Measurements from ENCODE around the gene GCH1.
"Not testable (repeated sequence)": the region's sequence is repeated elsewhere in the genome, so short reads cannot be mapped to it uniquely, and the experiment has no call there.

GCH1 gene

GRCh38 chr14:54909817-54910558, 7.4 kb upstream of the GCH1 start:
- no peaks in the 10 kb centered on the region for H3K9me2 ChIP-seq (ENCODE audit: low read depth, low read length)
- no peak overlapping the region for H2AFZ ChIP-seq (ENCODE audit: low read length)
- H3K27ac ChIP-seq (ENCODE audit: low read depth, low read length, poor library complexity, severe bottlenecking): no peak overlapping the region
- H3K27me3 ChIP-seq (ENCODE audit: insufficient read depth, low read length): no peaks in the 10 kb centered on the region
- no peak overlapping the region for H3K4me3 ChIP-seq (ENCODE audit: low read depth, low read length, poor library complexity, severe bottlenecking)
- H3K4me2 ChIP-seq (ENCODE audit: low read length): no peak overlapping the region
- no peaks in the 10 kb centered on the region for H3K79me2 ChIP-seq (ENCODE audit: insufficient read depth, low read length)
- no peak for TF ChIP-seq EZH2 (IDR thresholded peaks at IDR 0.05; ENCODE audit: borderline replicate concordance, low read length)
- no peak for TF ChIP-seq CTCF (IDR thresholded peaks at IDR 0.05; ENCODE audit: low read length)
- no peaks in the 10 kb centered on the region for H3K9me3 ChIP-seq (ENCODE audit: low read length)
- no peaks in the 10 kb centered on the region for H3F3A ChIP-seq (ENCODE audit: insufficient read depth, low read length)
- no peaks in the 10 kb centered on the region for H3K4me1 ChIP-seq (ENCODE audit: insufficient read depth, low read length, severe bottlenecking)
- no peak overlapping the region for H3K9ac ChIP-seq (ENCODE audit: low read length)
- no peaks in the 10 kb centered on the region for H4K20me1 ChIP-seq (ENCODE audit: insufficient read depth, low read length)
- H3K36me3 ChIP-seq (ENCODE audit: insufficient read depth, low read length): no peaks in the 10 kb centered on the region

- not testable (repeated sequence) for H3K9me3 ChIP-seq (ENCODE audit: low read length); H3F3A ChIP-seq (ENCODE audit: insufficient read depth, low read length); H3K4me1 ChIP-seq (ENCODE audit: insufficient read depth, low read length, severe bottlenecking); H3K9ac ChIP-seq (ENCODE audit: low read length); H3K4me2 ChIP-seq (ENCODE audit: low read length); H3K4me3 ChIP-seq (ENCODE audit: low read depth, low read length, poor library complexity, severe bottlenecking); H2AFZ ChIP-seq (ENCODE audit: low read length); H3K27ac ChIP-seq (ENCODE audit: low read depth, low read length, poor library complexity, severe bottlenecking); H3K9me2 ChIP-seq (ENCODE audit: low read depth, low read length); H3K27me3 ChIP-seq (ENCODE audit: insufficient read depth, low read length); H3K79me2 ChIP-seq (ENCODE audit: insufficient read depth, low read length); H3K36me3 ChIP-seq (ENCODE audit: insufficient read depth, low read length); H4K20me1 ChIP-seq (ENCODE audit: insufficient read depth, low read length)
Measured at GRCh38 chr14:54908973-54909372, 6.3 kb upstream of the GCH1 start.

GRCh38 chr14:54908190-54908589, 5.6 kb upstream of the GCH1 start:
- Histone ChIP-seq H3K9ac (ENCODE audit: low read length) (no peak overlapping the region), H3K27ac (ENCODE audit: low read depth, low read length, poor library complexity, severe bottlenecking) (no peak overlapping the region), H3K9me2 (ENCODE audit: low read depth, low read length) (no peaks in the 10 kb centered on the region)

More at GRCh38 chr14:54908190-54908589, 5.6 kb upstream of the GCH1 start:
- H3K9me3 ChIP-seq (ENCODE audit: low read length): no peaks in the 10 kb centered on the region
- H2AFZ ChIP-seq (ENCODE audit: low read length): no peak overlapping the region
- H3K4me3 ChIP-seq (ENCODE audit: low read depth, low read length, poor library complexity, severe bottlenecking): no peak overlapping the region
- no peaks in the 10 kb centered on the region for H3K4me1 ChIP-seq (ENCODE audit: insufficient read depth, low read length, severe bottlenecking)
- no peak overlapping the region for H3K4me2 ChIP-seq (ENCODE audit: low read length)
- H3K79me2 ChIP-seq (ENCODE audit: insufficient read depth, low read length): no peaks in the 10 kb centered on the region
- H3K36me3 ChIP-seq (ENCODE audit: insufficient read depth, low read length): no peaks in the 10 kb centered on the region
- no peaks in the 10 kb centered on the region for H3F3A ChIP-seq (ENCODE audit: insufficient read depth, low read length)
- no peak for TF ChIP-seq EZH2 (IDR thresholded peaks at IDR 0.05; ENCODE audit: borderline replicate concordance, low read length)
- TF ChIP-seq CTCF (IDR thresholded peaks at IDR 0.05; ENCODE audit: low read length): no peak
- H4K20me1 ChIP-seq (ENCODE audit: insufficient read depth, low read length): no peaks in the 10 kb centered on the region
- H3K27me3 ChIP-seq (ENCODE audit: insufficient read depth, low read length): no peaks in the 10 kb centered on the region
